HG03280 (cell line): ENCODE data around the gene DCLK2.

Source experiments
- ATAC-seq: cut with Tn5 transposase; IDR thresholded peaks from one replicate; pipeline ENCODE4 v1.9.1; 2021; ENCODE audit warnings: mild to moderate bottlenecking, moderate library complexity; ENCODE audit not compliant: unreplicated experiment

The DCLK2 gene

DNA sequence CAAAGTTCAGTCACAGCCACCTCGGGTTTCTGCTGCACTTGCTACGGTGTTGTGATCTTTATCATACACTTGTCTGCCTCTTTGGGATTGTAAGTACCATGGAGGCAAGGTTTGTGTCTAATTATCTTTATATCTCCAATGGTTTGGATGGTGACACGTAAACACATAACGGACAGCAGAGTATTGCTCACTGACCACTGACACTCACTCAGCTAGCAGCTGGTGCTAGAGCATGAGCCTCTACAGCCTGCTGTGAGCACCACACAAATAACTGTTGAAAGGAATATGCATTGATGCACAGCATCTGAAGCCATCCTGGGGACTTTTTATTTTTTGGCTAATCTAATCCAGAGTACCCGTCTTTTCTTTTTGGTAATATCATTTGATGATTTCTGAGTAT lies 156.0 kb downstream of the DCLK2 start:
- ATAC-seq: no peak

- no peak for ATAC-seq
Observed at GRCh38 chr4:150235317-150235716, 157.1 kb downstream of the DCLK2 start.

DNA sequence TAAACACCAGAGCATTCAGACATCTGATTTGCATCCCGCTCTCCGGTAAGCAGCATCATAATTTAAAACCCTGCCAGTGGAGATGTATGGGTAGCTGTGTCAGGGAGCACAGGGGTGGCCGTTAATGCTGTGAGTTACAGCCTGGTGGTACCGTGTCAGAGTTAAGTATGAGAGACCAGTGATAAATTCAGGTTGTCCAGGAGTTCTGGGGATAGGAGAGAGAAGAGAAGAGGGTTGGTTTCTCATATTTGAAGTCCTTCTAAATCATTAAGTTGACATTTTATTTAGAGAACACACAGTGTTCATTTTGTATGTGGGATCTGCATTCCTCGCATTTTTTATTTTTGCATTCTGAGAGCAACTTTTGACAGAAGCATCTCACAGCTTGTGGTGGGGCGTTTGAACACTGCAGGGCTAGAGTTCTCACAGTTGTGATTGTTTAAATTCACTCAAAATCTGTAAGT lies 157.6 kb downstream of the DCLK2 start:
- ATAC-seq: no peak

DNA sequence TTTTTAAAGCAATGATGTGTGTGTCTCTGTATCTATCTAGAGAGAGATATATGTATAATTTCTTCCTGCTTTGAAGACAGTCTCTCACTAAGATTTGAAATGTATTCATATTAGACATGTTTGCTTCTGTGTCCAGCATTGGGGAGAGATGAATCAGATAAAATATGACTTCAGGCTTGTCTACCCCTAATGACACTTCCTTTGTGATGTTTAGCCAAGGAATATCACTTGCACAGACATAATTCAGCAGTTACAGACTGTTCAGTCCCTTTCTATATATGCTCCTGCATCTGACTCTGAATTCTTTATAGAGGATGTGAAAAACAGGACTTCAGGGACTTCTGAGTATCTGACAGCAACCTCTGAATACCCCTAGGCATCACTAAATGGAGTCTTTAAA lies 158.4 kb downstream of the DCLK2 start:
- ATAC-seq: no peak

DNA sequence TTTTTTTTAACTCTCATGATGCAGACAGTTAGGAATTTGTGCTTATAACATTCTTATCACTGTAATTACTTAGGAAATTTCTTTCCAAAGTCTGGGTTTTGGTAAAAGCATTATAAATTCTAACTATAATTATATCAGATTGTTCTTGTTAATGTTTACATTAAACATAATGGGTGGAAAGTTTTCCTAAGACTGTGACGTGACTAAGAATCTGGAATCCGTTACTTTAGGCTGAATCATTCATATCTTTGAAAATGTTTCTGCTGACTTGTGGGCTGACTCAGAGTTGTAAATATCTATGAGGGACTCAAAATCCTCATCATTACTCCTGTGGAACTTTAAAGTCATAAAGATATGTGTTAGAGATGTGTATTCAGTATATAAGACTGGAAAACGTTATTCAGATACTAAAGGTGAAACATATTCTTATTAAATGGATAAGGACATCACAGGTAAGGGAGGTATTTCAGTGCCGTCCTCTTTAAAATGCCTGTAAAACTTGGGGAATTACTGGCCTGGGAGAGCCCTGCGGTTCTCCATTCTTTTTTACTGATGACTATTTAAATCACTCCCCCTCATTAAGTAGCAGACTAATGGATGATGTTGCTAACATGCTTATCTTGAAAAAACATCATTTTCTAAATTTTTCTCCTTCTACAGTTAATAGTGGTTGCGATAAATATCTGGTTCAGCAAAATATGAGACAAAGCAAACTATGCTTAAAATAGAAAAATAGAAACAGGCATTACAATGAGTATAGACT lies 159.0 kb downstream of the DCLK2 start:
- no peak for ATAC-seq

DNA sequence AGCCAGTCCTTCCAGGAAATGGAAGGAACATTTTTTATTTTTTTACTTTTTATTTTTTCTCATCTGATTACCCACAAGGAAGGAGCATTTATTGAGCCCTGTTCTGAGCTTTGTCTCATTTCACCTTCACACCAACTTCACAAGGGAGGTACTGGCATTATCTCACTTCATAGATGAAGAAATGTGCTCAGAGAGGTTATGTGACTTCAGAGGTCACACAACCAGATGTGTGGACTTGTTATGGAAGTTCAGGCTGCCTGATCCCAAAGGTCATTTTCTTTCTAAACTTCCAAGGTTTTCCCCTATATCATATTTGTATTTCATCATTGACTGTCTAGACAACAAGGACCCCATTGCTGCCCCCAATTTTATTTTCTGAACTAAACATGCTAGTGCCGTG lies 160.3 kb downstream of the DCLK2 start:
- ATAC-seq: no peak

DNA sequence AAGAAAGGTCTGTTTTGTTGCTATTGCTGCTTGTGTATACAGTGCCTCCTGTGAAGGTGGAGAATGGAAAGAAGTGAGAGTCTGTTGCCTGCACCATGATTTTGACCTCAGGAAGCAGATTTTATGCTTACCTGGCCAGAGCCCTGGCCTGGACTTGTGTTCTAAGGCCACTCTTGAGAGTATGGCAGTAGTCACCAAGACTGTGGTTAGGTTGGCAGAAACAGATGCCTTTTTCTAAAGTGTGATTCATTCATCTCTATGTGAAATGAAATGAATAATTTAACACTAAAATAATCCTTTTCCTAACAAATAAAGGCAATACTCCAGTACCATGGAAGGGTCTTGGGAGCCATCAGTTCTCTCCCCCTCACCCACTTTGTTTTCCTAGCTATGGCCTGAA lies 161.8 kb downstream of the DCLK2 start:
- no peak for ATAC-seq

GRCh38 chr4:150242820-150243458 lies 164.7 kb downstream of the DCLK2 start:
- no peak for ATAC-seq

- no peak for ATAC-seq
Observed at GRCh38 chr4:150243932-150244331, 165.7 kb downstream of the DCLK2 start.

- ATAC-seq: no peak
Observed at GRCh38 chr4:150244600-150244999, 166.4 kb downstream of the DCLK2 start.

GRCh38 chr4:150247184-150247583 lies 168.9 kb downstream of the DCLK2 start:
- no peak for ATAC-seq

GRCh38 chr4:150248181-150248580 lies 169.9 kb downstream of the DCLK2 start:
- no peak for ATAC-seq

DNA sequence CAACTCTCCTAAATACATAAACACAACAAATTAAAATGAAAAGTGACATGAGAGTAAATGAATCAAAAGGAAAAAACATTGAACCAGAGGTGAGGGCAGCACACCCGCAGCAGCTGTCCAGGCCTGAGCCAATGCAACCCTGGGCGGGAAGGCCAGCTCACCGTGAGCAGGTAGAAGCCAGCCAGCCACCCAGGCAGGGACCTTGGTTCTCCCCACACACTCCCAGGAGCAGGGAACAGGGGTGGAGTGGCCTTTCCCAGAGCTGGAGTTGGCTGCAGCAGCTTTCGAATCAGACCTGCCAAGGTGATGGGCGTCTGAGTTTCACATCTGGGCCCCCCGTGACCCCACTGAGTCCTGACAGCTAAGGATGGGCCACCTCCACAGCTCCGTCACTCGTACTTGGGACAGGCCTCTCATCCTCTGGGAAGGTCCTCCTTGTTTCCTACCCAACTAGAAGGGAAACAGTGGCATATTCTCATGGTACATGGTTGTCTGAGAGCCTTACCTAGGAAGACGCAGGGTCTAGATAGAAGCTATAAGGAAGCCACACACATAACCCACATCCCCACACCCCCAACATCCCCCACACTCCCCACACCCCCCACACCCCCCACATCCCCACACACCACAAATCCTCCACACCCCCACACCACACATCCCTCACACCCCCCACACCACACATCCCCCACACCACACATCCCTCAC lies 172.2 kb downstream of the DCLK2 start:
- ATAC-seq: no peak

DNA sequence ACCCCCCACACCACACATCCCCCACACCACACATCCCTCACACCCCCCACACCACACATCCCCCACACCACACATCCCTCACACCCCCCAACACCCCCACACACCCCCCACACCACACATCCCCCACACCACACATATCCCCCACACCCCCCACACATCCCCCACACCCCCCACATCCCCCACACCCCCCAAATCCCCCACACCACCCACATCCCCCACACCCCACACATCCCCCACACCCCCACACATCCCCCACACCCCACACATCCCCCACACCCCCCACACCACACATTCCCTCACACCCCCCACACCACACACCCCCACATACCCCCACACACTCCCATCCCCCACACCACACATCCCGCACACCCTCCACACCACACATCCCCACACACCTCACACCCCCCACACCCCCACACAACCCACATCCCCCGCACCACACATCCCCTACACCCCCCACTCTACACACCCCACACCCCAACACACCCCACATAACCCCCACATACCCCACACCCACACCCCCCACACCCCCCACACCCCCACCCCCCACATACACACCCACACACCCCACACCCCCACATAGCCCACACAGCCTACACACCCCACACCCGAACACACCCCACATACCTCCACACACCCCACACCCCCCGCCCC lies 172.9 kb downstream of the DCLK2 start:
- no peak for ATAC-seq

DNA sequence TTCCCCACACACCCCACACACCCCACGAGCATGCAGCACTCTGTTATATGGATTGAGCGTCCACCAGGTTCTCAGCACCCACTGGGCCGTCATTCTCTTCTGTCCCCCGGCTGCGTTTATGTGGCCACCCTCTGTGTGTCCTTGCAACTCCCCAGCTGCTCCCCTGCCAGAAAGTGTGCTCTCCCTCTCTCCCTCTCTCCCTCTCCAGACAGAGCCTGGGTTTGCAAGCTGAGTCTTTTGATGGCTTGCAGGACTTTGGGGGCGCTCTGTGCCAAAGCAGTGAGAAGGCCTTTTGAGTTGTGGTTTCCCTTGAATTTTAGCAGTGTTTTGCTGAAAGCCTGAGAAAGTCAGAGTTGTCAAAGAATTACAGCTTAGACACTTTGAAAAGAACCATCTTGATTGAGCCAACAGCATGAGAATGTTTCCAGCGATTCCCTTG lies 173.5 kb downstream of the DCLK2 start:
- ATAC-seq: no peak

DNA sequence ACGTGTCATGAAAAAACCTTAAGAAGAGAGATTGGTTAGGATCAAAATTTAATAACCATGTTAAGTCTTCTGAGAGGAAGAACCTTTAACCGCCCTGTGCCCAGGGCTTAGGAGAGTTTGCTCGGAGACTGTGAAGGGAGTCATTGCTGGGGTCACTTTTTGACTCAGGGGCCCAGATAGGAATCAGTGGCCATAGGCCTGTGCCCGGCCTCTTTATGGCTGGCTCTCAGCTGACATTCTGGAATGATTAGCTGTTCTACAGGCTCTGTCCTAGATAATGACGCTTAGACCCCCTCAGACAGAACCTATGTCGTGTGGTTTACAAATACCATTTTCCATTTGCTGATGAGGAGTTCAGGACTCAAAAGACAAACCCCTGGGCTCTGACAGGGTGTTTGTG lies 174.1 kb downstream of the DCLK2 start:
- no peak for ATAC-seq

GRCh38 chr4:150252741-150253140 lies 174.5 kb downstream of the DCLK2 start:
- no peak for ATAC-seq

DNA sequence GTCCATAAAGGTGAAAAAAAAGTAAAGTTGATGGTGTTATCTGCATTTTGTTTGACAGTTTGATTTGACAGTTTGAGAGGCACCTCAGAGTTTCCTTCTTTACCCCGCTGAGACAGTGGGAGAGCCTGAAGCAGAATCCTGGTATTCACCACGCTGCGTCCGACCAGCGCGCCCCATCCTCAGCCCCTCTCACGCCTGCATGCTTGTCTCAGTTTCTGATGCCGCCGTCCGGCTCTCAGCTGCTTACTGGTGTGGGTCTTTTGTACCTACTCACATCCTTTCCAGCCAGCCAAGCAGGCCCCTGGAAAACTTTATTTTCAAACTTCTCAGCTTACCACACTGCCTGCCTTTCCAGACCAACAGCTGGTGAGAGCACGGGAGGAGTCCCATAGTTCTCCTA lies 175.2 kb downstream of the DCLK2 start:
- no peak for ATAC-seq

DNA sequence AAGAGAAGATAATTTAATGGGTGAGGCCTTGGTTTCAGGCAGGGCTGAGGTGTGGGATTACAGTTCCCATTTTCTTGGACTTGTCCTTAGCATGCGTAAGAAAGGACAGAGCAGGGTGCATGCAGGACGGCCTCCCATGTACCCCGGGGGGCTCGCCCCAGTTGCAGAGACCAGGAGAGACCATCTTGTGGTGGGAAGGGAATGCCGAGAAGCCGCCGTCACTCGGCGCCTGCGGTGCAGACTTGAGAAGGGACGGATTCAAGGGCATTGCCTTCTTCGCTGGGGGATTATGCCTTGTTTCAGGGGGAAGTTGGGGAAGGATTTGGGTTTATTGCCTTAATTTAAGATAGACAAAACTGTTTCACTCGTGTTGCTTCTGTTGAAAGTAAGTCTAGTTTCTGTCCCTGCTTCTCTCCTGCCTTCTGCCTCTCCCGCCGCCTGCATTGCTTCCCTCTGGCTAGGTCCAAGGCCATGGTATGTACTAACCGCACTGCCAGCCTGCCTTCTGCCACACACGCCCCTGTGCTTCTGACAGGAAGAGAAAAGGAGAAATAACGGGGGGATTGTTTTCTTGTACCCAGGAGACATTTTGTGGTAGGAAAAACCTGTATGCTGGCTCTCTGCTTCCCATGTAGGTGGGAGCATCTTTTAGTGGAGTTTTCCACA lies 175.9 kb downstream of the DCLK2 start:
- no peak for ATAC-seq

DNA sequence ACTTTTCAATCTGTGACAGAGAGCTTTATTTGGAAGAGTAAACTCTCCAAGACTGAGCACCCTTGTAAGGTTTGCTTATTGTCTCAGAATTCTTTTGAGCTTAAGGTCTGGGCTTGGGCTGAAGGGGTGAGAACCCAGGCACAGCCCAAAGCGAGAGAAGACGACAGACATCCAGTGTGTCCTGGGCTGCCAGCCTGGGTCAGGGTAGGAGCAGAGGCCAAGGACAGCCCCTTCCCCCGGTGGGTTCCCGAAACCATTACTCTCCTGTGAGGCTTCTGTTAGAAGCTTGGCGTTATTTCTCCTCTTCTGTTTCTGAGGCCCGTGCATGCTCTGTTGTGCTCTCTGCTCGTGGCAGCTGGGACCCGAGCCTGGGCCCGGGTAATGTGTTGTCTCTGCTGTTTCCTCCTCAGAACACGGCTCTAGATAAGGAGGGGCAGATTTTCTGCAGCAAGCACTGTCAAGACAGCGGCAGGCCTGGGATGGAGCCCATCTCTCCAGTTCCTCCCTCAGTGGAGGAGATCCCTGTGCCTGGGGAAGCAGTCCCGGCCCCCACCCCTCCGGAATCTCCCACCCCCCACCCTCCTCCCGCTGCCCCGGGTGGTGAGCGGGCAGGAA lies 177.5 kb downstream of the DCLK2 start:
- ATAC-seq: no peak
